Measurements from ENCODE around the gene PLA2R1.

Gene PLA2R1

GRCh38 chr2:160029270-160029628, 33.2 kb downstream of the PLA2R1 start:
- no peak for DNase-seq (ENCODE audit: low read depth)

GRCh38 chr2:160028431-160029269, 33.8 kb downstream of the PLA2R1 start:
- DNase-seq (ENCODE audit: low read depth) = no peak

- DNase-seq (ENCODE audit: low read depth) = no peak
Observed at GRCh38 chr2:160022162-160022561, 40.3 kb downstream of the PLA2R1 start.

- DNase-seq (ENCODE audit: low read depth) = no peak
Observed at GRCh38 chr2:160019374-160020090, 42.9 kb downstream of the PLA2R1 start.

- DNase-seq (ENCODE audit: low read depth) = no peak
Observed at GRCh38 chr2:160015746-160016145, 46.7 kb downstream of the PLA2R1 start.

- DNase-seq (ENCODE audit: low read depth) = no peak
Observed at GRCh38 chr2:160014227-160014626, 48.2 kb downstream of the PLA2R1 start.

GRCh38 chr2:160010361-160011145, 51.9 kb downstream of the PLA2R1 start:
- no peak for DNase-seq (ENCODE audit: low read depth)

- no peak for DNase-seq (ENCODE audit: low read depth)
Observed at GRCh38 chr2:160007111-160007510, 55.3 kb downstream of the PLA2R1 start.

GRCh38 chr2:160006475-160006874, 55.9 kb downstream of the PLA2R1 start:
- no peak for DNase-seq (ENCODE audit: low read depth)

GRCh38 chr2:160005908-160006307, 56.5 kb downstream of the PLA2R1 start:
- no peak for DNase-seq (ENCODE audit: low read depth)

- DNase-seq (ENCODE audit: low read depth) = no peak
Observed at GRCh38 chr2:160005476-160005875, 56.9 kb downstream of the PLA2R1 start.

GRCh38 chr2:159998961-159999360, 63.5 kb downstream of the PLA2R1 start:
- DNase-seq (ENCODE audit: low read depth) = no peak

- DNase-seq (ENCODE audit: low read depth) = no peak
Observed at GRCh38 chr2:159998243-159998642, 64.2 kb downstream of the PLA2R1 start.

- DNase-seq (ENCODE audit: low read depth) = no peak
Observed at GRCh38 chr2:159996792-159997546, 65.4 kb downstream of the PLA2R1 start.

GRCh38 chr2:159995038-159995437, 67.4 kb downstream of the PLA2R1 start:
- DNase-seq (ENCODE audit: low read depth) = no peak

- no peak for DNase-seq (ENCODE audit: low read depth)
Observed at GRCh38 chr2:159989249-159989648, 73.2 kb downstream of the PLA2R1 start.

GRCh38 chr2:159988412-159988970, 73.9 kb downstream of the PLA2R1 start:
- DNase-seq (ENCODE audit: low read depth) = no peak

- DNase-seq (ENCODE audit: low read depth) = no peak
Observed at GRCh38 chr2:159987181-159987580, 75.2 kb downstream of the PLA2R1 start.

- DNase-seq (ENCODE audit: low read depth) = no peak
Observed at GRCh38 chr2:159985656-159986055, 76.8 kb downstream of the PLA2R1 start.

- DNase-seq (ENCODE audit: low read depth) = no peak
Observed at GRCh38 chr2:159984034-159984433, 78.4 kb downstream of the PLA2R1 start.
